H1 (cell line): ENCODE results near the gene RBSN. TPM values are rescaled to one million over a fixed set of nuclear protein-coding genes. Genes with fewer than 3 reads are reported as not detected.
A peak's percentile ranks its signal among the peaks of the same experiment; 100 is the strongest.

Experiments used
- CTCF ChIA-PET: fragments of 300-600 bp; sonication (Branson Sonifier 250); formaldehyde crosslinking; loops from one replicate; lab custom pipeline; 2021; ENCODE audit not compliant: partially characterized antibody; lab: Charles Lee
- POLR2A ChIA-PET: fragments of 300-600 bp; sonication (Branson Sonifier 250); formaldehyde crosslinking; loops from one replicate; lab custom pipeline; 2021; ENCODE audit warnings: inconsistent platforms; ENCODE audit not compliant: partially characterized antibody; lab: Charles Lee
- DNase-seq, 2 experiments: peaks; one replicate each; pipeline versions ENCODE4 v3.0.0 to v3.0.0-alpha.2; 2010 to 2022; ENCODE audit warnings: low spot score in 2 of 2, low read depth in 1 of 2, mixed read lengths in 1 of 2
- FAIRE-seq: peaks from 2 replicates; lab custom pipeline; 2011; peaks lifted over from hg19 to GRCh38; lab: Jason Lieb, UNC
- H2AFZ ChIP-seq: 2 replicates; pipeline ENCODE4 v1.8.1; 2012; ENCODE audit warnings: low read length, inconsistent platforms
- H2AK5ac ChIP-seq: 2 replicates; pipeline ENCODE4 v1.6.1; 2013; ENCODE audit warnings: low read depth, low read length
- H2BK120ac ChIP-seq: replicated peaks from 2 replicates; pipeline ENCODE3; 2013; ENCODE audit warnings: low read depth, low read length, inconsistent platforms
- H2BK12ac ChIP-seq: 2 replicates; pipeline ENCODE4 v1.6.1; 2013; ENCODE audit warnings: low read depth, low read length
- H2BK15ac ChIP-seq: 2 replicates; pipeline ENCODE4 v1.6.1; 2013; ENCODE audit warnings: low read length
- H2BK20ac ChIP-seq: 2 replicates; pipeline ENCODE4 v1.6.1; 2013; ENCODE audit warnings: low read length
- H2BK5ac ChIP-seq: 2 replicates; pipeline ENCODE4 v1.6.1; 2013; ENCODE audit warnings: low read depth, low read length
- H3K14ac ChIP-seq: 2 replicates; pipeline ENCODE4 v1.6.1; 2013; ENCODE audit warnings: inconsistent platforms; ENCODE audit not compliant: insufficient read length
- H3K18ac ChIP-seq: 2 replicates; pipeline ENCODE4 v1.6.1; 2013; ENCODE audit warnings: low read length; ENCODE audit errors: extremely low read depth
- H3K23ac ChIP-seq: 2 replicates; pipeline ENCODE4 v1.6.1; 2013; ENCODE audit warnings: inconsistent platforms; ENCODE audit not compliant: insufficient read length
- H3K23me2 ChIP-seq: 2 replicates; pipeline ENCODE4 v1.6.1; 2013; ENCODE audit warnings: low read depth, low read length
- H3K27ac ChIP-seq: 2 replicates; pipeline ENCODE4 v1.6.1; 2011; ENCODE audit warnings: low read depth, low read length, inconsistent platforms
- H3K27me3 ChIP-seq, 4 experiments: replicated peaks in 1 of 4; 1 replicate in 1 of 4; 2 replicates in 3 of 4; pipeline versions ENCODE4 v1.6.1 to v1.8.1; 2011 to 2013; ENCODE audit warnings: low read length in 3 of 4, mild to moderate bottlenecking in 3 of 4, inconsistent platforms in 2 of 4, mixed read lengths in 2 of 4, moderate library complexity in 1 of 4; ENCODE audit not compliant: control insufficient read depth in 3 of 4, insufficient read depth in 3 of 4; ENCODE audit errors: extremely low read depth in 1 of 4
- H3K36me3 ChIP-seq, 4 experiments: 2 replicates each; pipeline versions ENCODE4 v1.6.1 to v1.8.1; 2011 to 2013; ENCODE audit warnings: mild to moderate bottlenecking in 4 of 4, low read length in 3 of 4, moderate library complexity in 2 of 4, control low read depth in 1 of 4, inconsistent platforms in 1 of 4; ENCODE audit not compliant: insufficient read depth in 4 of 4, control insufficient read depth in 2 of 4
- H3K4ac ChIP-seq: replicated peaks from 2 replicates; pipeline ENCODE3; 2013; ENCODE audit warnings: low read length, low read depth, mixed read lengths, inconsistent platforms; ENCODE audit not compliant: insufficient read length
- H3K4me1 ChIP-seq, 4 experiments: replicated peaks in 1 of 4; 1 replicate in 1 of 4; 2 replicates in 3 of 4; pipeline versions ENCODE4 v1.6.1 to v1.8.1; 2011 to 2013; ENCODE audit warnings: low read length in 3 of 4, inconsistent platforms in 2 of 4, mixed read lengths in 1 of 4; ENCODE audit not compliant: insufficient read depth in 4 of 4, control insufficient read depth in 3 of 4
- H3K4me2 ChIP-seq, 2 experiments: 2 replicates each; pipeline versions ENCODE4 v1.6.1 to v1.8.1; 2011 to 2013; ENCODE audit warnings: low read depth in 2 of 2, low read length in 2 of 2, control low read depth in 1 of 2, inconsistent platforms in 1 of 2, mild to moderate bottlenecking in 1 of 2; ENCODE audit not compliant: insufficient read depth in 1 of 2
- H3K4me3 ChIP-seq, 4 experiments: fragments of 200-600, 300-600 bp in 1 of 4; sonication (generic), shearing (Covaris generic), sonication (Bioruptor Twin) in 1 of 4; 2 replicates each; pipeline versions ENCODE4 v1.5.1 to v1.8.1; 2011 to 2016; ENCODE audit warnings: low read length in 4 of 4, low read depth in 3 of 4, control low read depth in 2 of 4, inconsistent platforms in 2 of 4, mild to moderate bottlenecking in 2 of 4, mixed read lengths in 1 of 4, moderate library complexity in 1 of 4; ENCODE audit not compliant: insufficient read depth in 2 of 4; ENCODE audit errors: extremely low read depth in 1 of 4
- H3K56ac ChIP-seq: replicated peaks from 2 replicates; pipeline ENCODE3; 2013; ENCODE audit warnings: low read depth, mild to moderate bottlenecking, mixed read lengths, low read length, inconsistent platforms; ENCODE audit not compliant: insufficient read length
- H3K79me1 ChIP-seq: 2 replicates; pipeline ENCODE4 v1.6.1; 2013; ENCODE audit warnings: low read depth, low read length, control low read depth
- H3K79me2 ChIP-seq, 2 experiments: 2 replicates each; pipeline versions ENCODE4 v1.6.1 to v1.8.1; 2012 to 2013; ENCODE audit warnings: low read length in 2 of 2, mild to moderate bottlenecking in 2 of 2, inconsistent platforms in 1 of 2; ENCODE audit not compliant: insufficient read depth in 2 of 2, control insufficient read depth in 1 of 2
- H3K9ac ChIP-seq, 4 experiments: replicated peaks in 1 of 4; 1 replicate in 1 of 4; 2 replicates in 3 of 4; pipeline versions ENCODE4 v1.6.1 to v1.8.1; 2011 to 2013; ENCODE audit warnings: low read depth in 3 of 4, low read length in 3 of 4, control low read depth in 2 of 4, mild to moderate bottlenecking in 2 of 4, moderate library complexity in 2 of 4, inconsistent platforms in 1 of 4; ENCODE audit errors: extremely low read depth in 1 of 4
- H3K9me3 ChIP-seq, 2 experiments: 2 replicates each; pipeline versions ENCODE4 v1.6.1 to v1.8.1; 2012 to 2013; ENCODE audit warnings: mild to moderate bottlenecking in 2 of 2, moderate library complexity in 2 of 2, control low read depth in 1 of 2, inconsistent platforms in 1 of 2, low read depth in 1 of 2, low read length in 1 of 2, mixed read lengths in 1 of 2; ENCODE audit not compliant: insufficient read depth in 2 of 2
- H4K20me1 ChIP-seq, 2 experiments: replicated peaks in 1 of 2; 2 replicates each; pipeline versions ENCODE3 to v1.8.1; 2011 to 2013; ENCODE audit warnings: inconsistent platforms in 2 of 2, low read length in 2 of 2, mild to moderate bottlenecking in 1 of 2; ENCODE audit not compliant: insufficient read depth in 2 of 2, control insufficient read depth in 1 of 2
- H4K5ac ChIP-seq: 2 replicates; pipeline ENCODE4 v1.6.1; 2013; ENCODE audit warnings: low read length, low read depth, mixed read lengths, inconsistent platforms; ENCODE audit not compliant: insufficient read length
- H4K8ac ChIP-seq: 2 replicates; pipeline ENCODE4 v1.8.0; 2013; ENCODE audit warnings: mild to moderate bottlenecking, moderate library complexity, low read length, inconsistent platforms; ENCODE audit not compliant: insufficient read depth; ENCODE audit errors: extremely low read depth
- H4K91ac ChIP-seq: replicated peaks from 2 replicates; pipeline ENCODE3; 2013; ENCODE audit warnings: low read length, mixed read lengths, inconsistent platforms; ENCODE audit not compliant: insufficient read length
- CHD2 ChIP-seq: IDR thresholded peaks from 2 replicates; pipeline ENCODE4 v1.6.1; 2012; ENCODE audit warnings: low read length, improper control_type of control experiment
- EGR1 ChIP-seq: IDR thresholded peaks from 2 replicates; pipeline ENCODE4 v1.6.1; 2011; ENCODE audit warnings: low read depth, low read length, borderline replicate concordance
- JUN ChIP-seq: IDR thresholded peaks from 2 replicates; pipeline ENCODE4 v1.6.1; 2011; ENCODE audit warnings: low read depth, mild to moderate bottlenecking, improper control_type of control experiment, low read length
- KDM1A ChIP-seq: fragments of 200-600, 300-600 bp; sonication (generic); IDR thresholded peaks from 2 replicates; pipeline ENCODE4 v1.7.1; 2016; ENCODE audit warnings: mild to moderate bottlenecking, low read length, borderline replicate concordance
- RFX5 ChIP-seq: IDR thresholded peaks from 2 replicates; pipeline ENCODE4 v1.6.1; 2011; ENCODE audit warnings: low read depth, low read length, improper control_type of control experiment, borderline replicate concordance
- SIN3A ChIP-seq, 2 experiments: IDR thresholded peaks in 1 of 2; conservative IDR thresholded peaks in 1 of 2; 2 replicates each; pipeline ENCODE4 v1.6.1; 2011 to 2012; ENCODE audit warnings: low read length in 2 of 2, improper control_type of control experiment in 1 of 2, low read depth in 1 of 2, mild to moderate bottlenecking in 1 of 2
- SP1 ChIP-seq: IDR thresholded peaks from 2 replicates; pipeline ENCODE4 v1.6.1; 2011; ENCODE audit warnings: low read depth, low read length
- ZNF274 ChIP-seq: IDR thresholded peaks from 2 replicates; pipeline ENCODE4 v1.7.0; 2012; ENCODE audit warnings: low read length, borderline replicate concordance; ENCODE audit errors: extremely low read depth
- WGBS, 2 experiments: shearing (Covaris generic) in 1 of 2; methylation state at CpG; one replicate each; pipeline versions ENCODE4 v1.1.6 to v1.1.7; 2013 to 2015; ENCODE audit warnings: low lambda C conversion rate in 2 of 2, mixed read lengths in 2 of 2, inconsistent platforms in 1 of 2, low coverage in 1 of 2, missing lambda C conversion rate in 1 of 2; ENCODE audit not compliant: insufficient replicate concordance in 2 of 2, insufficient coverage in 1 of 2, insufficient read length in 1 of 2; ENCODE audit errors: extremely low coverage in 1 of 2, missing lambda C conversion rate in 1 of 2; 5-methylcytosine and 5-hydroxymethylcytosine counted together
- polyA plus RNA-seq, 7 experiments: library from polyadenylated mRNA; depleted of rRNA in 3 of 7; stranded (reverse) in 5 of 7; unstranded in 2 of 7; fragments of >200 nt in 5 of 7; fragments of 200-250 nt in 2 of 7; gene quantifications; 1 replicate in 5 of 7; 2 replicates in 1 of 7; 4 replicates in 1 of 7; pipeline versions ENCODE4 v1.2.1 to v1.2.3, GENCODE V29; 2011 to 2013; ENCODE audit warnings: missing spikeins in 2 of 7, mixed read lengths in 2 of 7
- total RNA-seq: library from RNA; stranded (reverse); fragmentation: NEBNext Ultra II Directional; extraction: Animal tissue kit (Norgen Biotek cat#: 25700); gene quantifications from 2 replicates; pipeline ENCODE4 v1.2.1, GENCODE V29; 2021

The RBSN gene
- total and polyA plus RNA-seq, 2 of the 8 experiments (the other 6 are each of a cell fraction or from before 2014, with no cell fraction given): 5.9 to 20.0 TPM

- no peak overlapping the region for H2BK15ac ChIP-seq
- H4K91ac ChIP-seq: no peak overlapping the region
- no peaks in the 10 kb centered on the region for H4K20me1 ChIP-seq
- FAIRE-seq (no peak), DNase-seq (no peak)
- H3K27ac ChIP-seq: no peak overlapping the region
- peak overlapping the region in 1 of 4 experiments; percentile 40; a peak in 1 of 8 replicates for H3K4me3 ChIP-seq
- H3K9ac ChIP-seq: no peak overlapping the region
- no peaks in the 10 kb centered on the region for H3K79me1 ChIP-seq
- H2BK5ac ChIP-seq: no peak overlapping the region; the same call in 1 of the 2 replicates
- H3K4me2 ChIP-seq: peak overlapping the region; percentile 36 to 66
- 0 out of 2 replicates have a peak overlapping the region, but pooled peaks have one; percentile 0 for H3K18ac ChIP-seq
- peaks cover 1 to 18% (median 7%) of the 10 kb centered on the region in 4 experiments; a peak in 4 of 7 replicates for H3K4me1 ChIP-seq
- no peak overlapping the region for H2AFZ ChIP-seq
- no peak overlapping the region for H3K4ac ChIP-seq
- 70% methylated on average over 3 of the region's 3 CpGs; no CpG with 5 or more reads in 1 of the 2 experiments for WGBS, 2 experiments
- no peak overlapping the region for H4K8ac ChIP-seq
- no peak overlapping the region for H2AK5ac ChIP-seq
- POLR2A ChIA-PET: interaction anchor here (1.2 kb wide), 1 partner anchor 15 kb away, joined by 6 read pairs; the partner anchor contains the start of gene RBSN
- H3K9me3 ChIP-seq: no peaks in the 10 kb centered on the region
- H2BK120ac ChIP-seq: no peak overlapping the region
- H3K36me3 ChIP-seq: no peaks in the 10 kb centered on the region
- H2BK20ac ChIP-seq: no peak overlapping the region; the same call in 1 of the 2 replicates
- no peaks in the 10 kb centered on the region for H3K23me2 ChIP-seq
- H3K79me2 ChIP-seq: no peaks in the 10 kb centered on the region
- H3K14ac ChIP-seq: no peak overlapping the region
- TF ChIP-seq SP1 (no peak), RFX5 (no peak), JUN (no peak), SIN3A (conservative IDR thresholded peaks at IDR 0.05 in 1 of 2, IDR thresholded peaks at IDR 0.05 in 1 of 2; ENCODE audit: low read depth in 1 of 2, low read length in 2 of 2) (no peak), ZNF274 (no peak), EGR1 (no peak), CHD2 (no peak), KDM1A (no peak)
- H2BK12ac ChIP-seq: no peak overlapping the region; the same call in 1 of the 2 replicates
- H3K27me3 ChIP-seq: 0 out of 7 replicates have a peak, but pooled peaks cover 0 to 3% (median 0%) of the 10 kb centered on the region in 4 experiments
- H4K5ac ChIP-seq: no peak overlapping the region
- CTCF ChIA-PET: interaction anchor here (1.0 to 2.1 kb wide), 5 partner anchors 11 to 154 kb away, joined by 3 to 6 read pairs (median 4); partner anchors contain the start of gene CAPN7
- H3K23ac ChIP-seq: no peak overlapping the region
- no peak overlapping the region for H3K56ac ChIP-seq
Measured at GRCh38 chr3:15113884-15114283, 14.9 kb upstream of the RBSN start.
